Thoracic aorta (tissue), 2 donors: ENCODE data around the gene PLEKHG3. TPM values are rescaled to one million over a fixed set of nuclear protein-coding genes. Genes with fewer than 3 reads are reported as not detected.

ENCODE experiments used
- ATAC-seq: fragments of 150-250 bp; one replicate; pipeline ENCODE4 v1.8.0; 2017; ENCODE audit warnings: low read depth; ENCODE audit not compliant: insufficient number of reproducible peaks, low FRiP score
- DNase-seq: peaks from one replicate; pipeline ENCODE4 v3.0.0-alpha.2; 2020; ENCODE audit warnings: low spot score
- H3K27ac ChIP-seq, 2 donors: fragments of 200-600 bp; sonication (generic); 1 replicate in 1 of 2; 2 replicates in 1 of 2; pipeline ENCODE4 v1.5.1; 2016; ENCODE audit warnings: mild to moderate bottlenecking in 2 of 2, moderate library complexity in 2 of 2
- H3K27me3 ChIP-seq: fragments of 200-600 bp; sonication (generic); replicated peaks from 2 replicates; pipeline ENCODE4 v1.6.0; 2016; ENCODE audit warnings: mild to moderate bottlenecking; ENCODE audit not compliant: insufficient read depth
- H3K36me3 ChIP-seq: fragments of 200-600 bp; sonication (generic); one replicate; pipeline ENCODE4 v1.5.1; 2016
- H3K4me1 ChIP-seq, 2 donors: fragments of 200-600 bp; sonication (generic); 1 replicate in 1 of 2; 2 replicates in 1 of 2; pipeline versions ENCODE4 v1.5.1 to v1.6.0; 2016; ENCODE audit warnings: low read depth in 2 of 2, mild to moderate bottlenecking in 1 of 2; ENCODE audit not compliant: control insufficient read depth in 1 of 2
- H3K4me3 ChIP-seq: fragments of 200-600 bp; sonication (generic); 2 replicates; pipeline ENCODE4 v1.5.1; 2016; ENCODE audit warnings: mild to moderate bottlenecking
- H3K9me3 ChIP-seq: fragments of 200-600 bp; sonication (generic); 2 replicates; pipeline ENCODE4 v1.5.1; 2016
- total RNA-seq, 2 donors: library from RNA; depleted of rRNA; stranded (reverse); fragments of >200 nt; gene quantifications; one replicate each; pipeline versions ENCODE4 v1.1.0 to v1.2.3, GENCODE V29; 2016
- TF ChIP-seq, protein P1 (sequence below): fragments of 200-600 bp; sonication (generic); IDR thresholded peaks from one replicate; pipeline ENCODE4 v1.5.1; 2019; ENCODE audit warnings: antibody characterized with exemption

Gene PLEKHG3
- total RNA-seq, 2 donors from 2014 or later, result 63.2 to 71.5 TPM

DNA sequence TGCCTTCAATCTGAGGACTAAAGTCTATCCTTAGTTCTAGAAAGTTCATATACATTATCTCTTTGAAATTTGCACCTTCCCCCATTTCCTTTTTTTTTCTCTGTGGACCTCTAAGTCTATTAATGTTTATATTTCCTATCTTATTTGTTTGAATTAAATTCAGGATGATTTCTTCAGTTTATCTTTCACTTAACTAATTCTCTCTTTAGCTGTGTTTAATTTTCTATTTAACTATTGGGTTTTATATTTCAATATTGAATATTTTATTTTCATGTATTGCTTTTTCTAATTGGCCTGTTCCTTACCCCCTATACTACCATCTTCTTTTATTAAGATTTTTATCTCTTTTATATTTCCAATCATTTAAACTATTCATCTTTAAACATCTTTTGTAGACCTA lies 9.5 kb downstream of the PLEKHG3 start:
- ATAC-seq (no peak), DNase-seq (no peak)
- Histone ChIP-seq H3K4me1 (peaks cover 59 to 81% of the 10 kb centered on the region in 2 donors), H3K27me3 (no peaks in the 10 kb centered on the region), H3K9me3 (no peaks in the 10 kb centered on the region), H3K4me3 (no peak overlapping the region), H3K36me3 (no peaks in the 10 kb centered on the region), H3K27ac (peak overlapping the region in 1 of 2 donors; percentile 93)
- TF ChIP-seq, protein P1, sequence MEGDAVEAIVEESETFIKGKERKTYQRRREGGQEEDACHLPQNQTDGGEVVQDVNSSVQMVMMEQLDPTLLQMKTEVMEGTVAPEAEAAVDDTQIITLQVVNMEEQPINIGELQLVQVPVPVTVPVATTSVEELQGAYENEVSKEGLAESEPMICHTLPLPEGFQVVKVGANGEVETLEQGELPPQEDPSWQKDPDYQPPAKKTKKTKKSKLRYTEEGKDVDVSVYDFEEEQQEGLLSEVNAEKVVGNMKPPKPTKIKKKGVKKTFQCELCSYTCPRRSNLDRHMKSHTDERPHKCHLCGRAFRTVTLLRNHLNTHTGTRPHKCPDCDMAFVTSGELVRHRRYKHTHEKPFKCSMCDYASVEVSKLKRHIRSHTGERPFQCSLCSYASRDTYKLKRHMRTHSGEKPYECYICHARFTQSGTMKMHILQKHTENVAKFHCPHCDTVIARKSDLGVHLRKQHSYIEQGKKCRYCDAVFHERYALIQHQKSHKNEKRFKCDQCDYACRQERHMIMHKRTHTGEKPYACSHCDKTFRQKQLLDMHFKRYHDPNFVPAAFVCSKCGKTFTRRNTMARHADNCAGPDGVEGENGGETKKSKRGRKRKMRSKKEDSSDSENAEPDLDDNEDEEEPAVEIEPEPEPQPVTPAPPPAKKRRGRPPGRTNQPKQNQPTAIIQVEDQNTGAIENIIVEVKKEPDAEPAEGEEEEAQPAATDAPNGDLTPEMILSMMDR, result no peak

GRCh38 chr14:64714432-64715025 lies 10.3 kb downstream of the PLEKHG3 start:
- H3K4me3 ChIP-seq, result no peak overlapping the region
- no peaks in the 10 kb centered on the region for H3K36me3 ChIP-seq
- ATAC-seq (no peak), DNase-seq (no peak)
- no peaks in the 10 kb centered on the region for H3K9me3 ChIP-seq
- TF ChIP-seq, protein P1, result no peak
- no peaks in the 10 kb centered on the region for H3K27me3 ChIP-seq
- peak overlapping the region; percentile 92 to 93 for H3K27ac ChIP-seq
- H3K4me1 ChIP-seq, result peaks cover 59 to 81% of the 10 kb centered on the region in 2 donors

DNA sequence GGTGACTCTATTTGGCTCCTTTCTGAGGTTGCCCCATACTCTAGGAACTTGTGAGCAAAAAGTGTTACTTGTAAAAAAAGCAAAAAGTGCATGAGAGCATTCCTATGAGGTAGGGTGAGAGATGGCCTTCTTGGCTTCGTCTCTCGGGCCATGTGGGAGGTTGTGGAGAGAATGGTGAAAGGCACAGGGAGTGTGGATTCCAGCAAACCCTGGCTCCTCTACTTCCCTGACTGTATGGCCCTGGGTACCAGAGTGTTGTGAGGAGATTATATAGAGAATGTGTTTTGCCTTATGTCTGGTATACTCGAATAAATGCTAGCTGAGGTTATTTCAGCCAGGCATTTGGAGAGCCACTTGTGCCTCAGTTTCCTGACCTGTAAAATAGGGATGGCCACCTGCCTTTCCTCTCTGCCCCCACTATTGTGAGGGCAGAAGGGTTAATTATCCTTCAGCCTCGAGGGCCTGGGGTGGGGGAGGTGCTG lies 11.0 kb downstream of the PLEKHG3 start:
- H3K27ac ChIP-seq, result peak overlapping the region; percentile 92 to 93
- H3K9me3 ChIP-seq, result no peaks in the 10 kb centered on the region
- DNase-seq, result no peak
- H3K4me3 ChIP-seq, result peak overlapping the region; percentile 69
- TF ChIP-seq, protein P1, result no peak
- no peaks in the 10 kb centered on the region for H3K36me3 ChIP-seq
- no peaks in the 10 kb centered on the region for H3K27me3 ChIP-seq
- no peak for ATAC-seq
- peaks cover 60 to 81% of the 10 kb centered on the region in 2 donors for H3K4me1 ChIP-seq

- Histone ChIP-seq H3K27me3 (no peaks in the 10 kb centered on the region), H3K4me1 (peaks cover 60 to 81% of the 10 kb centered on the region in 2 donors), H3K36me3 (no peaks in the 10 kb centered on the region), H3K9me3 (no peaks in the 10 kb centered on the region), H3K4me3 (peak overlapping the region; percentile 69), H3K27ac (peak overlapping the region; percentile 92 to 93)
- no peak for ATAC-seq
- TF ChIP-seq, protein P1, result no peak
- no peak for DNase-seq
These were observed 11.6 kb downstream of the PLEKHG3 start for GRCh38 chr14:64715628-64716412.

- no peak for DNase-seq
- H3K27ac ChIP-seq, result peak overlapping the region; percentile 92 to 93
- H3K27me3 ChIP-seq, result no peaks in the 10 kb centered on the region
- no peak for ATAC-seq
- TF ChIP-seq, protein P1, result no peak
- no peaks in the 10 kb centered on the region for H3K9me3 ChIP-seq
- H3K36me3 ChIP-seq, result no peaks in the 10 kb centered on the region
- peak overlapping the region; percentile 7 for H3K4me3 ChIP-seq
- H3K4me1 ChIP-seq, result peaks cover 68 to 86% of the 10 kb centered on the region in 2 donors
These were observed 13.6 kb downstream of the PLEKHG3 start for GRCh38 chr14:64717870-64718269.
